Activated CD4-positive, alpha-beta T cell treated with anti-CD3 and anti-CD28 coated beads, Interleukin-2, amount 50 U/mL, for 48 hours (primary cell): ENCODE data around the gene ABR.
"Not testable (repeated sequence)": the region's sequence is repeated elsewhere in the genome, so short reads cannot be mapped to it uniquely, and the experiment has no call there.

Source experiments
- DNase-seq, 2 experiments: peaks; one replicate each; pipeline ENCODE4 v3.0.0-alpha.2; 2020

The ABR gene

GRCh38 chr17:1091190-1091534 is 88.6 kb downstream of the ABR start:
- no peak for DNase-seq

DNA sequence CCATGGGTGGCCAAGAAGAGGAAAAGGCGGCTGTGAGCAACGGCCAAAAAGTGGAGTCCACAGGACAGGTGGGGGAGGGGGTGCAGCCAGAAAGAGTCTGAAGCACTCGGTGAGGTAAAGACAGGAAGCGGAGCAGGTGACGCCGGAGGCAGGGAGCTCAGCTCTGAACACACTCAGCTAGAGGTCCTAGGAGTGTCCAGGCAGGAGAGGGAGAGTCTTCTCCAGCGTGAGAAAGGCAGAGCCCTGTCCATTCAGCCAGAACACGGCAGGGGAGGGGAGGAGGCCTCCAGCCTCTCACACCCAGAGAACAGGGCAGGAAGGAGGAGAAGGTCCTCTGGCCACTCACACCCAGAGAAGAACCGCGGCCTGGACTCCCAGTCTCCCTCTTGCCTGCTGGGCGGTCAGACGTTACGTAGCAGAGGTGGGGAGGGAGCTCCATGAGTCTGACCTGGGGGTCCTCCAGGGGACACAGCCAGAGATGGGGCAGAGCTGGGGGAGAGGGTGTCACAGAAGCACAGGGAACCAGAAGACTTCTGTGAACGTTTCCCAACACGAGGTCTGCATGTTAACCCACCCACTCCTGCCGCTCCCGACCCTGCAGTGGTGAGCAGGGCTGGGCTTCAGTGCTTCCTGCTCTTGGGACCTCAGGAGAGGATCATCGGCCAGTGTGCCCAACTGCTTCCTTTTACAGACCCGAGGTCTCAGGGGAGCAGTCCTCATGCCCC is 89.2 kb downstream of the ABR start:
- DNase-seq = no peak

DNA sequence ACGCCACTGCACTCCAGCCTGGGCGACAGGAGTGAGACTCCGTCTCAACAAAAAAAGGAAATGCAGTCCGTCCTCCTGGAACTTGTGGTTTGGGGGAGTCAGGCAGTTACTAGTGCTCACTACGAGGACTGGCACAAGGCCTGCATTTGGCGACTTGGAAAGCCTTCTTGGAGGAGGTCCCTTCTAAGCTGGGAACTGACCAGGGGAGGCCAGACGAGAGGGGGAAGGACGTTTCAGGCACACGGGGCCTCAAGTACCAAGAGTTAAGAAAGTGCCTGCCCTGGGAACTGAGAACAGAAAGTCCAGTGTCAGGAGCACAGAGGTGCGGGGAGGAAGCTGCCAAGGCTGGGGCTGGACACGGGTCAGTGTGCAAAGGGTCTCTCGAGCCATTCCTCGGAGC is 89.9 kb downstream of the ABR start:
- no peak for DNase-seq

- peak in 1 of 2 experiments; percentile 19 for DNase-seq
Observed at GRCh38 chr17:1087381-1088241, 92.2 kb downstream of the ABR start.

GRCh38 chr17:1083451-1084187 is 96.2 kb downstream of the ABR start:
- DNase-seq = no peak

- DNase-seq = no peak
Observed at GRCh38 chr17:1082579-1082978, 97.2 kb downstream of the ABR start.

GRCh38 chr17:1078831-1079561 is 100.8 kb downstream of the ABR start:
- DNase-seq = no peak

DNA sequence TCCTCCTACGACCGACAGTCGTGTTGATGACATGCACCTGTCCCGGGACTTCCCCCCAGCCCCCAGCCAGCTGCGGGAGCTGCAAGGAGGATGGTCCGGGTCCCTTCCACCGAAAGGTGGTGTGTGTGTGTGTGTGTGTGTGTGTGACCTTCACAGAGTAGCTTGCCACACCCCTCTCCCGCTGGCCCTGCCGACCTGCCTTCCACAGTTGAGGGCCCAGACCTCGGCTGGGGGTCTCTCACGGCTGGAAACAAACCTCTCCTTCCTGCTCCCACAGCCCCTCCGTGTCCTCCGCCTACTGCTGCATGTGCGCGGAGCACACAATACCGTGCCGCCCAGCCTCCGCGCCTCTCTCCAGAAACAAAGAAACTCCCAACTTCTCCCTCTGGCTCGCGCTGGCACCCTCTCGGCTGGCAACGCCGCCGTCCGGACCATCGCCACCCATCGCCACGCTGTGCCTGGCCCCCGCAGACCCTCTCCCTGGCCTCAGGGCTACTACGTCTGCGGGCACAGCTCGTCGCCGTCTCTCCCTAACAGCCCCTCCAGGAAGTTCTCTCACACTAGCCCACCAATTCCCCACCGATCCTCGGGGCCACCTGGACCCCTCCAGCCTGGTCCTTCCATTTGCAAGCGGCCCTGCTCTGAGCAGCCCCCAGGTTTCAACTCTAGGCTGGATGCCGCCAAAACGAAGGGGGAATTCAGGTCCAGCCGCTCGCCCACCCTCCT is 101.6 kb downstream of the ABR start:
- no peak for DNase-seq

- DNase-seq = no peak
Observed at GRCh38 chr17:1077581-1077985, 102.2 kb downstream of the ABR start.

DNA sequence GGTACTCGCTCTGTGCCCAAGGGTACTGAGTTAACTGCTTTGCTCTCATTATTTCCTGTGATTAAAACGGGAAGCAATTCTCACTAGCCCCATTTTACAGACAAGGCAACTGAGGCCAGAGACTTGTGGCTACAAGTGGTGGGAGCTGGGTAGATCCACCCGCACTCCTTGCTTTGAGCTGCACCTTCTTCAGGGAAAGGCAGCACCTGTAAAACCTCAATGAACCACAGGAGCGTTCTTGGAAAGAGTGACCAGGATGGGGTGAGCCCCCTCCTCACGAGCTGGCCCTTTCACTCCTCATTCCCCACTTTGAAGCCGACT is 102.8 kb downstream of the ABR start:
- DNase-seq = no peak

- no peak for DNase-seq
Observed at GRCh38 chr17:1076299-1076981, 103.3 kb downstream of the ABR start.

DNA sequence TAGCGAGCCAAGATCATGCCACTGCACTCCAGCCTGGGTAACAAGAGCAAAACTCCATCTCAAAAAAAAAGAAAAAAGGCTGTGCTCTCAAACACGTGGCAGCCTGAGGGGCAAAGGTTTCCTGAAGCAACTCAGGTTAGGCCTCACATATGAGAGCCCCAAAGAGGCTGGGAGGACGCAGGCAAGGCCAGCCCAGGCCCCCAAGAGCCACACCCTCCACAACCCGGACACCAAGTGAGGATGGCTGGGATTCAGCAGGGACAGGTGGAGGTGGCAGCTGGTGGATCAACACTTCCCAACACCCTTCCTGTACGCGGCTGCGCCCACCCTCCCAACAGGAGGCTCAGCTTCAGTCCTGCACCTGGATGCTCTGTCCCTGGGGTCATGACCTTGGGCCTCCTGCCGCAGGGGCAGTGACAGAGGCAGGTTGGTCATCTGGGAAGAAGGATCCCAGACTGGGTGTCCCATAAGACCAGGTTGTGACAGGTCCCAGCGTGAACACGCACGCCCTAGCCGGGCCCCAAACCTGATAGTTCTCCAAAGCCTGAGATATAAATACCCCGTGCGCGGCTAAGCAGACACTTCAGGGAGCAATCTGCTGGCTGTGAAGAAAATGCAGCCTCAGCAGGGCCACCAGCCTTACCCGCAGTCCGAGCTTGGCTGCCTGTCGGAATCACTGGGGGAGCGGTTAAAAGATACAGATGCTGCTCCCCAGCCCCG is 104.7 kb downstream of the ABR start:
- no peak for DNase-seq

- DNase-seq = not testable (repeated sequence)
Observed at GRCh38 chr17:1073963-1074625, 105.7 kb downstream of the ABR start.

DNA sequence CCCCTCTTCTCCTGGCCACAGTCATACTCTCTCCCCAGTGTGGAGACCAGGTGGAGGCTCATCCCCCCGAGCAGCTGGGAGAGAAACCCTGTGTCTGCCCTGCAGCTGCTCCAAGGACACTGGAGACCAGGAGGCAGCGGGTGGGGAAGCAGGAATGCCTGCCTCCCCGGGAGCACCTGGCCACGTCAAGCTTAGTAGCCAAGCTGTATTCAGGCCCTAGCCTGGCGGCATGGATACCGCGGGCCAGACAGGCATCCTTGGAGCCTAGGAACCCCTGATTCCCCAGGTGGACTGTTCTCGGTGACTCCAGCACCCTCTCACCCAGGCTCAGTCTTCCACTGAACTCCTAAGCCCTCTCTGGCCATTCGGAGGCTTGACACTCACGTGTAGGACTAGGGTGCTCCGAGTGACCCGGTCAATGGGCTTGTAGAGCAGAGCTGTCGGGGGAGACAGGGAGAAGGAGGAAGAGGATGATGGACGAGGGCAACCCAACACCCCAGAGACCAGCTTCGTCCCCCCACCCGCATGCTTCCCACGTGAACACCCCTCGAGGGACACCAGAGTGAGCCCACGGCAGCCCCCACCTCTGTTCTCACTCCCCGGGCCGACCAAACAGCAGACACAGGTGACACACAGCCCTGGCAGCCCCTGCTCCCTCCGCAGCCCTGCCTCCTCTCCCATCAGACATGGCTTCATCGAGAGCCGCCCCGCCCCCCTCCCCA is 106.4 kb downstream of the ABR start:
- no peak for DNase-seq

- DNase-seq = no peak
Observed at GRCh38 chr17:1072551-1072961, 107.2 kb downstream of the ABR start.

- DNase-seq = no peak
Observed at GRCh38 chr17:1071103-1071825, 108.5 kb downstream of the ABR start.

GRCh38 chr17:1070411-1070810 is 109.4 kb downstream of the ABR start:
- no peak for DNase-seq

DNA sequence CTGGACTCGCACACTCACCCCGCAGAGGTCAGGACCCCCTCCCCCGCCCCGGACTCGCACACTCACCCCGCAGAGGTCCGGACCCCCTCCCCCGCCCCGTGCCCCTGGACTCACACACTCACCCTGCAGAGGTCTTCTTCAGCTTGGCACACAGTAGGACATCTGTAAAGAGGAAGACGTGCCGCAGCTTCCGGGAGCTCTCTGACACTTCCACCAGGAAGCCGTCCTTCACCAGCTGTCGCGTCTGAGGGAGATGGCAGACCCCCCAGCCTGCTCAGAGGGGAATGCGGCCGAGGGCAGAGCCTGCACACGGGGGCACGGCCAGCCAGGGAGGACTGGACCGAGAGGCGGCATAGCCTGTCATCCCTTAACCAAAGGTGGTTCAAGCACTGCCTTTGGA is 109.9 kb downstream of the ABR start:
- no peak for DNase-seq

GRCh38 chr17:1068356-1068755 is 111.4 kb downstream of the ABR start:
- DNase-seq = no peak
